ENCODE measurements around the gene MYD88.

MYD88 gene

DNA sequence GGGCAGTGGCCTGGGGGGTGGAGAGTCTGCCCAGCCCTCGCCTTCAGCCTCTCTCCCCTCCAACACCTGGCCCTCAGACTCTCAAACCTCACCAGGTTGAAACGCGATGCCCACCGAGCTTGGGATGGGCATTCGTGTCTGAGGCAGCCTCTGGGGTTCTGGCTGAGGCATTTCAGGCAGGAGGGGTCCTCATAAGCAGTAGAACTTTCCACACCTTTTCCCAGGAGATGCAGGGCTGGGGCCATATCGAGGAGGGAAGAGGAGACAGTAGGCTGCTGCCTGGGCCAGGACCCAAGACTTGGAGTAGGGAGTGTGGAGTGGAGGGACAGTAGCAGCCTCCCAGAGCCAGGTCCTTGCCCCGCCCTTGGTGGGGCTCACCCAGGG, 26.1 kb upstream of the MYD88 start:
- DNase-seq (ENCODE audit: low spot score) = no peak

DNA sequence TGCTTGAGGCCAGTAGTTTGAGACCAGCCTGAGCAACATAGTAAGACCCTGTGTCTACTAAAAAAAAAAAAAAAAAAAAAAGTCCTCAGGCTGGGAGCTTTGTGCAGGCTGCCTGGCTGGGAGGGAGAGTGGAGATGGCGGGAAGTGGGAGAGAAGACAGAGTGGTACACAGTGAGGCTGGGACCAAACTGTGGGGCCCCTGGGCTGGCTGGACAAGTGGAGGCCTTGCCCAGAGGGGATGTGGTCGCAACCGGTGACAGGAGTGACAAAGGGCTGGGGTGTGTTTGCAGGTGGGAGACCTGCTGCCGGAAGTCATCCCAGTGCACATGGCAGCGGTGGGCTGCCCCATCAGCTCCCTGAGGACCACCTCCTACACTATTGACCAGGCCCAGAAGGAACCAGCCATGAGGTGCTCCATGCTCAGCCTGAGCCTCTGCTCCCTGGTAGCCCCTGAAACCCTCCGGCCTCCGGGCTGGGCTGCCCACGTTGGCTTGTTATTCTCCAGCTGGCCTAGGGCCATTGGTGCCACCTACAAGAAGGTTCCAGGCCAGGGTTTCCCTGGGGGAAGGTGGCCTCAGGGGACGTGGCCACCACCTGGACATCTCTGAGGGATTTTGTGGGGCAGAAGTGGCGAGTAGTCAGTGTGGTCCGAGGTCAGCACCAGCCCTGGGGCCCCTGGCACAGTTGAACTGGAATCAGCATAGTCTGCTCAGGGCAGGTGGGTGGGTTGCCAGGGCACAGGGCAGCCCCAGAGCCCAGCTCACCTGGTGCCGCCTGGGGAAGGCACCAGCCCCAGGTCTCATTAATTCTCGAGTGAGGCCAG, 24.2 kb upstream of the MYD88 start:
- no peak for DNase-seq (ENCODE audit: low spot score)

DNA sequence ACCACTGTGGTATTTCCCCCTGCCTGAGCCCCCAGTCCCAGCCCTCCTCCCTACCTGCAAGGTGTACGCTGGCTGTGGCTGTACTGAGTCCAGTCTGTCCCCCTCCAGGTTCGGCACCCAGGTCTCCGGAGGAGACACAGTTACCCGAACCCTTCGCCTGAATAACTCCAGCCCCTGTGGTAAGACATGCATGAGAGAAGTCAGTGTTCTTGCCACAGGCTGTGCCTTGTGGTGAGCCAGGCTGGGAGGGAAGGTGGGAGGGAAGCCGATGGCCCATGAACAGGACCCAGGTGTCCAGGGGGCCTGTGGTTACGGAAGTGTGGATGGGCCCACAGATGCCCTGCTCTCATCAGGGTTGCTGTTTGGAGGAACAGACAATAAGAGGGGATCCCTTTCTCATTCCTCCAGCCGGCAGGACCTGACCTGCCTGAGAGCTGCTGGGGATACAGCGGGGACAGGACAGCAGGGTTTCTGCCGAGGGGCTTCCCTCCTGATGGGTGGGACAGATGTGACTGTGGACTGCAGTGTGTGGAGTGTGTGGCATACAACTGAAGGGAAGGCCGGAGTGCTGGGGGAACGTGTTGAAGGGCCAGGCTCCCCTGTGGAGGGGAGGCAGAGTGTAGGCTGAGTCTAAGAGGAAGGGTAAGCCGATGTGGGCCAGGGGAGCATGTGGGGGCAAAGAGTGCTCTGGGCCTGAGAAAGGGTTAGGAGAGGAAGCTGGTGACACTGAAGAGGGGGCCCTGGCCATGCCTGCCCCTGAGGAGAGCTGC, 23.4 kb upstream of the MYD88 start:
- DNase-seq (ENCODE audit: low spot score) = no peak

DNA sequence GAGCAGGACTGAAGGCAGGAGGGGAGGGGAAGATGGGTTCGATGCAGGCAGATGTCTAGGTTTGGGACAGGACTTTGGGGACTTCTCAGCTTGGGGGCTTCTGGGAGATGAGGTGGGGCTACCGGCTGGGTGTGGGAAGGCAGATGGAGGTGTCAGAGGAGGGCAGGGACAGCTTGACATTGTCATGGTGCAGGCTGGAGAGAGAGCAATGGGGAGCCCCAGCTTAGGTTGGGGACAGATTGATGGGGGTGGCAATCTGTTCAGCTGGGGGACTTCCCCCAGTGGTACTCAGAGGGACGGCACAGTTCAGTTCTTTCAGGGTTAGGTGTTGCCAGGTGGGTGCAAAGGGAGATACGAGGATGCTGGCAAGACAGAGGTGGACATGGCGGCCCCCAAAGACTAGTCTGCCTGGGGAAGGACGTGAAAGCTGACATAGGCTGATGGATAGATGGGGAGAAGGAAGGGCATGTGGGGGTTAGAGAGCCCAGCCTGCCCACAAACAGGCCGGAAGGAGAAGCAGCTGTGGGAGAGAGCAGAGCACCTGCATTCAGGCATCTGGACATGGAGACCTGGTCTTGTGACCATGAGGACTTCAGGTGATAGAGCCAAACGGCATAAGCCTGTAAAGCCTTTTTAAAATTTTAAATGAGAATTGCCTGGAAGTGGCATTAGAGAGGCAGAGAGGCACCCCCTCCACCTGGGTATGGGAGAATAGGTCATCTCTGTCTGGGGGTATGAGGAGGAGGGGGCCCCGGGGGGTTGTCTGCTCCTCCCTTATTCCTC, 22.6 kb upstream of the MYD88 start:
- DNase-seq (ENCODE audit: low spot score) = no peak

DNA sequence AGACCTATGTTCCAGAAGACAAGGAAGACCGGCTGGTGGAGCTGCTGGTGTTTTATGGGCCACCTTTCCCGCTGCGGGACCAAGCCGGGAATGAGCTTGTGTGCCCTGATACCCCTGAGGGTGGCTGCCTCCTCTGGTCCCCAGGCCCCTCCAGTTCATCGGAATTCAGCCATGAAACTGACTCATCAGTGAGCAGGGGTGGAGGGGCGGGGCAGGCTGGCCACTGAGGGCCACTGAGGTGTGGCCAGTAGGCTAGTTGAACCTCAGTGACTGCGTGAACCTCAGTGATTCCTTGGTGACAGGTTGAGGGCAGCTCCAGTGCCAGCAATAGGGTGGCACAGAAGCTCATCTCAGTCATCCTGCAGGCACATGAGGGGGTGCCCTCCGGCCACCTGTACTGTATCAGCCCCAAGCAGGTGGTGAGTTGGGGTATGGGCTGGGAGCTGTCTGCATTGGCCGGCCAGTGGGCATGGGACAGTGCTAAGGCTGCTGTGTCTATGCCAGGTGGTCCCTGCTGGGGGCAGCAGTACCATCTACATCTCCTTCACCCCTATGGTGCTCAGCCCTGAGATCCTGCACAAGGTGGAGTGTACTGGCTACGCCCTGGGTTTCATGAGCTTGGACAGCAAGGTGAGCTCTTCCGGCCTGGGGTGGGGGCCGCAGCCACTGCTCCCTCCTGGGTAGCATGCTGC, 21.8 kb upstream of the MYD88 start:
- DNase-seq (ENCODE audit: low spot score) = no peak

DNA sequence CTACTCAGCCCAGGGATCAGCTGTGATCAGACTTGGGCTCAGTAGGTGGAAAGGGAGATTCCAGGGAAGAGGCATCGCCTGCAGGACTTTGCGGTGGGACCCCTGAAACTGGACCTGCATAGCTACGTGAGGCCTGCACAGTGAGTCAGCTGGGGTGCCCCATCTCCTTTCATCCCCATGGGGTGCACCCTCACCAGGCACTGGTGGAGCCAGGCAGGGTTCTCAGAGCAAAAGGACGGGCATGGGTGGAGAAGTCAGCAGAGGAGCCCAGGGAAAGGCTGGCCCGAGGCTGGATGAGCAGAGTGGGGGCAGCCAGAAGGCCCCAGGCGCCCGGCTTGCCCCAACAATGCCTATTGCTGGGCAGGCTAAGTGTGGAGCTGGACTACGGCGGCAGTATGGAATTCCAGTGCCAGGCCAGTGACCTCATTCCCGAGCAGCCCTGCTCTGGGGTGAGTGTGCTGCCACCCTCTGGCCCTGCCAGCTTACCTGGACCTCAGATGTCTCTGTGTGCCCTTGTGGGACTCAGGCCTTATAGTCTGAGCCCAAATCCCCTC, 21.2 kb upstream of the MYD88 start:
- no peak for DNase-seq (ENCODE audit: low spot score)

DNA sequence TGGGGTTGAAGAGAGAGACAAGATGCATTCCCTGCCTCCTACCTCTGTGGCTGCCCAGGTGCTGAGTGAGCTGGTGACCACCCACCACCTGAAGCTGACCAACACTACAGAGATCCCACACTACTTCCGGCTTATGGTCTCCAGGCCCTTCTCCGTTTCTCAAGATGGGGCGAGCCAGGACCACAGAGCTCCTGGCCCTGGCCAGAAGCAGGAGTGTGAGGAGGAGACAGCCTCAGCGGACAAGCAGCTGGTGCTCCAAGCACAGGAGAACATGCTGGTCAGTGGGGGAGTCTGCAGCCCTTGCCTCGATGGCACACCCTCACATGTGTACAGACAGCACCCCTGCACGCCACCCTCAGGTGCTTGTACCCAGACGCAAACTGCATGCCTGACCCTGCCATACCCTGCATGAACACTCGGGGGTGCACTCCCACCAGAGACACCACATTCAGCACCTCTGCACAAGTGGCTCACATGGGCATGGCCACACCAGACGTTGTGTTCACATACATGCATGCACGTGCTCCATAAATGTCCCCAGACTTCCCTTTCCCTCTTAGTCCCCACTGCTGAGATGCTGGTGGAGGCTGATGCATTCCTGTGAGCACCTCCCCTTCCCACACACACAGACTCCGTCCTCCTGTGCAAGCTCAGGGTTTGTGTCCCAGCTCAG, 20.6 kb upstream of the MYD88 start:
- peak; percentile 85 for DNase-seq (ENCODE audit: low spot score)

DNA sequence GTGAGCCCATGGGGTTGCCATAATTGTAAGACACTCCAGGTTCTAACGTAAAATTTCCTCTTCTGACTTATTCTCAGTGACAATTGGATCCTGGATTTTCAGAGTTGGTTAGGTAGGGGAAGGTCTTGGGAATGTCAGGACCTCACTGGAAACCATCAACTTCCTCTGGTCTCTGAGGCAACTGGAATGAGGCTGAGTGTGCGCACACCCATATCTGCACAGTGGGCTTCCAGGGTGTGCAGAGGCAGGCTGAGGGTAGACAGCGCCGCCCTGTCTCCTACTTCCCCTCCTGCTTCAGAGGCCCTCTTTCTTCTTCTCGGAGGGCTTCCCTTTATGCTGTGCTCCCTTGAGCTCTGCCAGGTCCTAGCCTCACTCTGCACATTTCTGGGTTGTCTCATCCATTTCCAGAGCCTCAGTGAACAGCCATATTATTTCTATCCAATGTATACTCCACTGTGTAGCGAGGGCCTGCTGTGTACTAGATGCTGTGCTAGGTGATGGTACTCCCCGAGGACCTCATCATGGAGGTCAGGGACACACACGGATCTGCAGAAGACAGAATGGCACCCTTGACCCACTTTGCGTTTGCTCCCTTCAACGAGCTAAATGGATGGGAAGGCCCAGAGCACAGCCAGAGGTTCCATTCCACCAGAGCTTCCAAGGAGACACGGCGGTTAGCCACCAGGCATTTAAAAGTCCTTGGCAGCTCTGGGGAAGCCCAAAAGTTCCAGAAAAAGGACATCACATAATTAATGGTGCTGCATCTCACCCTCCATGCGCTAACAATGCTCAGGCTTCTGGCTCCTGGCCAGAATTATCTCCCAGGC, 19.8 kb upstream of the MYD88 start:
- DNase-seq (ENCODE audit: low spot score) = no peak

DNA sequence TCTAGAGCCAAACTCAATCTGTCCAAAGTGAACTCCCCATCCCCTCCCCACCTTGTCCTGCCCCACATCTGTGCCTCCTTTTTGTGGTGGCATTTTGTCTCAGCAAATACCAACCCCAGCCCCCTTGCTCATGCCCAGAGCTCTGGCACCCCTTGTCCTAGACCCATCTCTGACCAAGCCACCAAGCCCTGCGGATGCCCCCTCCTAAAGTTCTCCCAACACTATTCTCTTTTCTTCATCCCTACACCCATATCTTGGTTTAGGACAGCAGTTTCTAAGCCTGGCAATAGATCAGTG, 19.3 kb upstream of the MYD88 start:
- DNase-seq (ENCODE audit: low spot score) = no peak

DNA sequence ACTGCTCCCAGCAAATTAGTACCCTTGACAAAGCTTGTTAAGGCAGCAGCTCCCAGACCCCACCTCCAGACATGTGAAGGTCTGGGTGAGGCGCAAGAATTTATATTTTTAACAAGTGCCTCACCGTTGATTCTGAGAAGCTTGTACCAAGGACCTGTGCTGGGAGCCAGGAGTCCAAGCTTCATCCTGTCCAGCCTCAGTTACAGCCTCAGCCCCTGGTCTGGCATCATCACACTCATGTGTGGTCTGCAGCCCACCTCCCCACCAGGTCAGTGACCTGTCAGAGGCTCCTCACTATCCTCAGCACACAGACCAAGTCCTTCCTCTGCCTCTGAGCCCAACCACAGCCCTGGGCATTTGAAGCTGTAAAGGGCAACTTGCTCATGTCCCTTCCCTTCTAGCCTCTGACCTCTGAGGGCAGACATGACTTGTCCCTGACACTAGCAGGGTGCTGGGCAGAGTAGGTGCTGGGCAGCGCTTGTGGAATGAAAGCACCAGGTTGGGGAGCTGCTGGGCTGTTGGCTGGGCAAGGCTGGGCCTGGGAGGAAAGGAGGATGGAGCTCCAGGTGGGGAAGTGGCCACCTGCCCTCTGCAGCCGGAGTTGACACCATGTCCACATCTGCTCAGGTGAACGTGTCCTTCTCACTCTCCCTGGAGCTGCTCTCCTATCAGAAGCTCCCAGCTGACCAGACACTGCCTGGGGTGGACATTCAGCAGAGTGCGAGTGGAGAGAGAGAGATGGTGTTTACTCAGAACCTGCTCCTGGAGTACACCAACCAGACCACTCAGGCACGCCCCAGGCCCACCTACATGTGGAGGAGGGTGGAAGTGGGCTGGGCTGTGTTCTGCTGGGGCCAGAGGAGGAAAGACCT, 18.4 kb upstream of the MYD88 start:
- DNase-seq (ENCODE audit: low spot score) = no peak

DNA sequence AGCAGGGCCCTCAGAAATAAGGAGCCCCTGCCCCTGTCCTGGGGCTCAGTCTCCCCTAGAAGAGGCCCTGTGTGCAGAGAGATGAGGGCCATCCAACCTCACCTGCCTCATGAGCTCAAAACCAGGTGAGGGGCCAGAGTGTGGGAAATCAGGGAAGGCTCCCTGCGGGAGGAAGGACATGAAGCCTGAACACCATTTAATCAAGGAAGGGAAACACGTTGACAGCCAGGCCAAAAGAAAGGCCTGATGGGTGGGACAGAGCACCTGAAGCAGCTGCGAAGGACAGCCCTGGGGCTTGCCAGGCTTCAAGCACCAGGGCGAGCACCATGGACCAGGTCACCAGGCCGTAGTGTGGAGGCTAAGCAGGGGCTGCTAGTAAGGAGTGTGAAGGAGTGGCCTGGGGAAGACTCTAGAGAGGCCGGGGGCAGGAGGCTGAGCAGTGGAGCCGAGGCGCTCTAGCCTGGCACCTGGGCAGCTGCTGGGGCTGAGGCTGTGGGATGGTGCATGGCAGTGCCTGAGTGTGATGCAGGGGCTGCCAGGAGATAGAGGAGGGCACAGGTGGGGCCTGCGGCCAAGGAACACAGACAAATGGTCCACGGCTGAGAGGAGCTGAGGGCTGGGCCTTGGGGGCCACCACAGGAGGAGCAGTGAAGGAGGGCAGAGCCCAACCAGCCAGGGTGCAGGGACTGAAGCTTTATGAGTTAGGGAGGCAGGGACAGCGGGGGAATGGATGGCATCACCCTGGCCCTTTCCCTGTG, 17.6 kb upstream of the MYD88 start:
- no peak for DNase-seq (ENCODE audit: low spot score)

DNA sequence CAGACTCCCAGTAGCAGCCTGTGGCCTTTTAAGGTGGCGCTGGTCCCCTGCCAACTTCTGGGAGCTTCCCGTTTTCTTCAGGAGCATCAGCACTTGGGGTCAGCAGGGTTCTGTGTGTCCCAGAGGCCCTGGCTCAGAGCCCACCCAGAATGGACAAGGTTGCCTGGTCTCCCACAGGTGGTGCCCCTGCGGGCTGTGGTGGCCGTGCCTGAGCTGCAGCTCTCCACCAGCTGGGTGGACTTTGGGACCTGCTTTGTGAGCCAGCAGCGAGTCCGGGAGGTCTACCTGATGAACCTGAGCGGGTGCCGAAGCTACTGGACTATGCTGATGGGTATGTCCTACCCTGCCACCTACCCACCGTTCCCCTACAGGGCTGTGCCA, 17.0 kb upstream of the MYD88 start:
- DNase-seq (ENCODE audit: low spot score) = no peak

DNA sequence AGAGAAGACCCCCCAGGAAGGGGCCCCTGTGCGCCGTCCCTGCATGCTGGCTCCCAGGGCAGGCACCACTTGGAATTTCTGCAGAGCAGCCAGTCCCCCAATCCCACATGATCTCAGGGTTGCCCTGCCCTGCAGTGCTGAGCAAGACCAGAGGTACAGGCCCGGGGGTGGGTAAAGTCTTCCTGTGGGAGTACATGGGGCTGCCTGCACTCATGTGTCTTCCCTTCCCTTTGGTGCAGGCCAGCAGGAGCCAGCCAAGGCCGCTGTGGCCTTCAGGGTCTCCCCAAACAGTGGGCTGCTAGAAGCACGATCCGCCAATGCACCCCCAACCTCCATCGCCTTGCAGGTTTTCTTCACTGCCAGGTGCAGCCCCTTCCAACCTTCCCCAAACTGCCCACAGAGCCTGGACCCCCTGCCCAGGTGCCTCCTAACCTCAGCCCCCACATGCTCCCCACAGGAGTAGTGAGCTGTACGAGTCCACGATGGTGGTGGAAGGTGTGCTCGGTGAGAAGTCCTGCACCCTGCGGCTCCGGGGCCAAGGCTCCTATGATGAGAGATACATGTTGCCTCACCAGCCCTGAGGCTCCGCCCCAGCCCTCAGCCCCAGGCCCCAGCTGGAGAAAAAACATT, 16.5 kb upstream of the MYD88 start:
- DNase-seq (ENCODE audit: low spot score) = no peak

DNA sequence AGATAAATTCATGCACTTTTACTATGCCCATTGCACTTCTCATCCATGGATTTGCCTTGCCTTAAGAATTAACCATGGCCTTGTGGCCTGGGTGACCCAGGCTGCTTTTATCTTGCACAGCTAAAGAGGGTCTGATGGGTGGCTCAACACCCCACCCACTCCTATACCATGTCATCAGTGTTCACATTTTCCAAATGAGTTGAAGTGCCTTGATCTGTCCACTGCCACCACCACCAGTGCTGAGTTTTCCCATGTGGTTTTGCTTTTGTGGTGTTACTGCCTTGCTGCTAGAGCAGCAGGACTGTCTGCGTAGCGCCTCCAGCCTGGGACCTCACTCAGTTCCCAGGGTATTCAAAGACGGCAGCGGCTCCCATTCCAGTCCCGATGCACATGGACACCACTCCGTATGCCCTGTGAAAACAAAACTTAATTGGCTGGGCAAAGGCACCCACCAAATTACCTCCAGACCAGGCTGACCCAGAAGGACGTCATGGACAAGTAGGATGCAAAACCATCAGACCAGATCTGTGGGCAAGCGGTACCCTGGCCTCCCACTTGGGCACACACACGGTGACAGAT, 15.7 kb upstream of the MYD88 start:
- no peak for DNase-seq (ENCODE audit: low spot score)

DNA sequence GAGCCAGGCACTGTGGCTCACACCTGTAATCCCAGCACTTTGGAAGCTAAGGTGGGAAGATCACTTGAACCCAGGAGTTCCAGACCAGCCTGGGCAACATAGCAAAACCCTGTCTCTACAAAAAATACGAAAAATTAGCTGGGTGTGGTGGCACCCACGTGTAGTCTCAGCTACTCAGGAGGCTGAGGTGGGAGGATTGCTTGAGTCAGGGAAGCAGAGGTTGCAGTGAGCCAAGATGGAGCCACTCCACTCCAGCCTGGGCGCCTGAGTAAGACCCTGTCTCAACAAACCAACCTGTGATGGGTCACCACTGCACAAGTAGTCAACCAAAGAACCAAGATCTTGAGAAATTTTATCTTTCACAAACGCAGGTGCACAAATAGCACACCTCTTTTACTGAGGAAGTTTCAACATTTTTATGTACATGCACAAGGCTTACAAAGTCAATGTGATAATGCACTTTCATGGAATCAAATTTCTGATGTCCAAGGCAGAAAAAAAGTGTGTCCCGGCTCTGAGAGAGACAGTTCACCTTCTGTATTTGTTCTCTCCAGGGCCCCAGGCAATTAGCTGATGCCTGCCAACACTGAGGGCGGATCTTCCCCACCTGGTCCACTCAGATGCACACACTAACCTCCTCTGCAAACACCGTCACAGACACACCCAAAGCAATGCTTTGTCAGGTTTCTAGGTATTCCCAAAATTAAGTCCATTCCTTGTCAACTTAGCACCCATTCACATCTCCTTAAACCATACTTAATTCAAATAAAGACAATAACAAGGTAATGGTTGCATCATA, 13.9 kb upstream of the MYD88 start:
- DNase-seq (ENCODE audit: low spot score) = no peak

DNA sequence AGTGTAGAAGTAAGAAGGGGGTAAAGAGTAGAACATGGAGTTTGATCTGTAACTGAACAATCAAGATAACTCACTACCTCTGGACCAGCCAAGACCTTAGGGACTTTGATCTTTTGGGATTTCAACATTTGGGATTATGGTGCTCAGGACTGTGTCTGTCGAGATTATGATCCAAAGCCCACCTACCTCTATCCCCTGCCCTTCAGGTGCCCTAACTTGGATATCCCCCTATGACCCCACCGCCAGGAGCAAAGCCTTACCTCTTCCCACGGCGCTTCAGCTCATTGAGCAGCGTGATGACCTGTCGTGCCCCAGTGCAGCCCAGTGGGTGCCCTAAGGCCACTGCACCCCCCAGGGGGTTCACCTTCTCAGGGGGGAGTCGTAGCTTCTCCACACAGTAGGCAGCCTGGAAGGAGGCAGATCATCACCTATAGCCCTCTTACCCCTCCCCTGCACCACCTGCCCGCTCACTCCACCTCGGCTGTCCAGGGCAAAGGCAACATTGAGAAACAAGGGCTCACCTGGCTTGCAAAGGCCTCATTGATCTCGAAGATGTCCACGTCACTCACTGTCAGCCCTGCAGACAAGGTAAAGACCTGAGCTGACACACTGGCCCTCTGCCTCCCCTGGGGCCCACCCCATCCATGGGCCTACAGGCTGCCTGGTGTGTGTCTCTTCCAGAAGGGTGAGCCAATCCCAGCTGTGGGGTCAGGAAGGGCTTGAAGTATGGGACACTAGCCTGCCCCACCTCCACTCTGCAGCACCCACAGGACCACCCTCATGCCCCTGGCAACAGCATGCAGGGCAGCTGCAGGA, 12.9 kb upstream of the MYD88 start:
- no peak for DNase-seq (ENCODE audit: low spot score)
